GM18951 (cell line): ENCODE measurements around the gene CRYBA4.
"Not testable (repeated sequence)": the region's sequence is repeated elsewhere in the genome, so short reads cannot be mapped to it uniquely, and the experiment has no call there.

ENCODE experiments used
- POLR2A ChIP-seq: IDR thresholded peaks from 4 replicates; pipeline ENCODE4 v1.6.1; 2011; ENCODE audit warnings: mild to moderate bottlenecking; ENCODE audit not compliant: insufficient read length, insufficient read depth; ENCODE audit errors: extremely low read depth
- in situ Hi-C: fragments of 300-500 bp; cut with MboI; formaldehyde crosslinking; loops from one replicate; pipeline ENCODE4 v1.12.0; 2022; ENCODE audit warnings: low sequenced_read_pairs, mixed read lengths, inconsistent platforms; ENCODE audit not compliant: unreplicated experiment

Gene CRYBA4

DNA sequence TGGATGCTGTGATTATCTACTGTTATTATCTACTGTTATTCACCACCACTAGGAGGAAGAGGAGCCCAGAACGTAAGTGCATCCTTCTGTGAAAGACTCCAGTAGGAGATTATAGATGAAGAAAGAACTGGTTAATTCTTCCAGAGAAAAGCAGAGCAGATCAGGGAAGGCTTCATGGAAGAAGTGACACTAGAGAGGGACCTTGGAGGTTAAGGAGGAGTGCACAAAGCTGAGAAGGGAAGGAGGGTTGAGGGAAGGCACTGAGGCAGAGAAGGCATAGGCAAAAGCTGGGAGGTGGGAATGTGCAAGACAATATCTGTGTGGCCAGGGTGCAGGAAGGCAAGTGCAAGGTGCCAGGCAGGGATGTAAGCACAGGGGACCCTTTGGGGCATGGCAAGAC, 17.4 kb upstream of the CRYBA4 start:
- in situ Hi-C loops = no loop called here
- TF ChIP-seq POLR2A = no peak

- TF ChIP-seq POLR2A = no peak
Measured at GRCh38 chr22:26606611-26607010, 15.2 kb upstream of the CRYBA4 start.

GRCh38 chr22:26608129-26608528, 13.6 kb upstream of the CRYBA4 start:
- TF ChIP-seq POLR2A = no peak
- in situ Hi-C loops = no loop called here

More at GRCh38 chr22:26606611-26607010, 15.2 kb upstream of the CRYBA4 start:
- in situ Hi-C loops = no loop called here

DNA sequence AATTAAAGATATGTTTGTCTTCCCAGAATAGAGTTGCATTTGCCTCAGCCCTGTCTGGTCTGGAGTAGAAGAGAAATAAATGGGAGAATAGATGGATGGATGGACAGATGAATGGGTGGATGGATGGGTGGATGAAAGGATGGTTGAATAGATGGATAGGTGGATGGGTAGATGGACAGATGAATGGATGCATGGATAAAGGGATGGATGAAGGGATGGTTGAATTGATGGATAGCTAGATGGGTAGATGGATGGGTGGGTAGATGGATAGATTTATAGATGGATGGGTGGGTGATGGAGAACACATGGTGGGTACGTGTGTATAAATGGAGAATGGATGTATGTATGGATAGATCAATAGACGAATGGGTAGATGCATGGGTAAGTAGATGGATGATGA, 12.5 kb upstream of the CRYBA4 start:
- no peak for TF ChIP-seq POLR2A
- in situ Hi-C loops = no loop called here

DNA sequence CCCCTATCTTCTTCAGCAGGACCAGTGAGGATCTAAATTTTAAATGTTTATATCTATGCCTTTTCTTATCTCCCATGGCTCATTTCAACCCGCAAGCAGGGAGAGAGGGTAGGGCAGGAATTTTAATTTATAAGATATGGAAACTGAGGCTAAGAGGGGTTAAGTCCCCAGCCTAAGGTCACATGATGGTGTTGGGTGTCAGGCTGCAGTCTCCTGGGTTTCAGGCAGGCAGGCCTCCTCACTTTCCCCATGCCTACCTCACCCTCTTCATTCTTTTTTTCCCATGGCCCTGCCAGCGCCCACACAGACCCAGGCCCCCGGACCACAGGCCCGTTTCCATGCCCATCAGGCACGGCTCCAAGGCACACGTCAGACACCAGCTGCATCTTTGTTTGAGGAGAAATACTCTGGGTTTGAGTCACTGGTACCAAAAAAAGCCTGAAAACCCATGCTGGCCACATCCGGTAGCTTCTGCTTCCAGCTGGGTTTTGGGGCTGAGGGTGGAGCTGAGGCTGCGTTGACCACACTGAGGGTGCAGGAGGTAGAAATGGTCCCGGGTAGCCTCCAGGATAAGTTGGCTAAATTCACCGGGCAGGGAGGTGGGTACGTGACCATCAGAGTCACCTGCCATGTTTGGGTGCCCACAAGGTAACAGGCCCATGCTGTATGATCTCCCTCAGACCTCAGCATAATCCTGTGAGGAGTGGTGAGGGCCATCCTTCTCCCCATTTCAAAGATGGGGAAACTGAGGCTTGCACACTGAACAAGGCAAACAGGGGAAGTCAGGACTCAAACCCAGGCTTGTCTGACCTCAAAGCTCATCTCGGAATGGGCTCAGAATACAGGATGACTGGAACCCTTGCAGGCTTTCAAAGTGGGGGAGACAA, 11.4 kb upstream of the CRYBA4 start:
- in situ Hi-C loops = no loop called here
- TF ChIP-seq POLR2A = no peak

- no peak for TF ChIP-seq POLR2A
- in situ Hi-C loops = no loop called here
Measured at GRCh38 chr22:26610996-26611395, 10.8 kb upstream of the CRYBA4 start.

- in situ Hi-C loops = no loop called here
- no peak for TF ChIP-seq POLR2A
Measured at GRCh38 chr22:26612652-26613051, 9.1 kb upstream of the CRYBA4 start.

DNA sequence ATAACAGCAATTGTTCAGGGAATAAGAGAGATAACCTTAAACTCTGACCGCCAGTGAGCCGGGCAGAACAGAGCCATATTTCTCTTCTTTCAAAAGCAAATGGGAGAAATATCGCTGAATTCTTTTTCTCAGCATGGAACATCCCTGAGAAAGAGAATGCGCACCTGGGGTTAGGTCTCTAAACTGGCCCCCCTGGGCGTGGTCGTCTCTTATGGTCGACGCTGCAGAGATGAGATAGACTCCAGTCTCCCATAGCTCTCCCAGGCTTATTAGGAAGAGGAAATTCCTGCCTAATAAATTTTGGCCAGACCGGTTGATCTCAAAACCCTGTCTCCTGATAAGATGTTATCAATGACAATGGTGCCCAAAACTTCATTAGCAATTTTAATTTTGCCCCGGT, 8.0 kb upstream of the CRYBA4 start:
- in situ Hi-C loops = not testable (repeated sequence)

DNA sequence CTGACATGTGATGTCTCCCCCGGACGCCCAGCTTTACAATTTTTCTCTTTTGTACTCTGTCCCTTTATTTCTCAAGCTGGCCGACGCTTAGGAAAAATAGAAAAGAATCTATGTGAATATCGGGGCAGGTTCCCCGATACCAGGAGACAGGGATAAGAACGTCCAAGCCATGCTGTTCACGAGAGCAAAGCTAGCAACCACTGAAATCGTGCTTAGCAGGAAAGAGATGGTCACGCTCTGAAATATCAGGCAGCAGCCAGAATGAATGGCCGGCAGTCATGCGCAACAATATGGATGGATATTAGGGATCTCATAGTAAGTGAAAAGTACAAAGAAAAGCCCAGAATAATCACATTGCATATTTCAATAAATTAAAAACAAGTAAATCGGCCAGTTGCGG, 7.4 kb upstream of the CRYBA4 start:
- in situ Hi-C loops = no loop called here
- no peak for TF ChIP-seq POLR2A

DNA sequence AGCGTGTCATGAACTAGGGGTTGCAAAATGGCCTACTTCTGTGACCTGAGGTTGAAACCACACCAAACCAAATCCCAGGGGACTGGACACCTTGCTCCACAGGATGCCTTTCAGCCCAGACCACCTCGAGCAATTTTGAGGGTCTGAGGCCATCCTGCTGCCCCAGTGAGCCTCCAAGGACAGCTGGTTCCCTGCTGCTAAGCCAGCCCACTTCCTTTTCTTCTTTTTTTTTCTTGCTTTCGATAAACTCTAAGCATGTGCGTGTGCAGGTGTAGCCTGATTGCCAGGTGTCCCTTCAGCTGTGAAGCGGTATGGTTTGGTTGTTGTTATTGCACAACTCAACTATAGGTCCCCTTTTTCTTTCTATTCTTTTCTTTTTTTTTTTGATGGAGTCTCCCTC, 6.6 kb upstream of the CRYBA4 start:
- no peak for TF ChIP-seq POLR2A
- in situ Hi-C loops = no loop called here

DNA sequence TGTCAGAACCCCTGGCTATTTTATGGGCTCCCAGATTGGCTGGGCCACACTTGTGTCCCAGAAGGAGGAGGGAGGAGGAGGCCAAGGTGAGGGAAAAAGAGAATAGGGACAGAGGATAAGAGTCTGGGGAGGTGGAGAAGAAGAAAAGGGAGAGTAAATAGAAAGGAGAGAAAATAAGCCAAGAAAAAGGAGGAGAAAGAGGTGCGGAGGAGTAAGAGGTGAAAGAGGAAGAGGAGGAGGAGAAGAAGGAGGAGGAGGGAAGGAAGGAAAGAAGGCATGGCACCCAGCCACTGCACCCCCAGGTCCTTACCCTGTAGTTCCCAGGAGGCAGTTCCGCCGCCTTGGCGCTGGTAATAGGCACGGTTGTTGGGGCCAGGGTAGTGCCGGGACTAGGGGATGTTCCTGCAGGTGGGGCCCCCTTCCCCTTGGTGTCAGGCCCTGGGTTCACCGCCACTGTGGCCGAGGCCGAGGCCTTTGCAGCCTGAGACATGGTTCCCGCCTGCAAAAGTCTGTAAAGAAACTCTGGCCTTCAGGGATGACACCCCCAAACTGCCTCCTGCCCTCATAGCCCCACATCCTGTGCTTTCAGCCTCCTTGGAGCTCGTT, 5.8 kb upstream of the CRYBA4 start:
- in situ Hi-C loops = no loop called here
- no peak for TF ChIP-seq POLR2A

GRCh38 chr22:26616650-26617049, 5.1 kb upstream of the CRYBA4 start:
- in situ Hi-C loops = no loop called here
- TF ChIP-seq POLR2A = no peak

DNA sequence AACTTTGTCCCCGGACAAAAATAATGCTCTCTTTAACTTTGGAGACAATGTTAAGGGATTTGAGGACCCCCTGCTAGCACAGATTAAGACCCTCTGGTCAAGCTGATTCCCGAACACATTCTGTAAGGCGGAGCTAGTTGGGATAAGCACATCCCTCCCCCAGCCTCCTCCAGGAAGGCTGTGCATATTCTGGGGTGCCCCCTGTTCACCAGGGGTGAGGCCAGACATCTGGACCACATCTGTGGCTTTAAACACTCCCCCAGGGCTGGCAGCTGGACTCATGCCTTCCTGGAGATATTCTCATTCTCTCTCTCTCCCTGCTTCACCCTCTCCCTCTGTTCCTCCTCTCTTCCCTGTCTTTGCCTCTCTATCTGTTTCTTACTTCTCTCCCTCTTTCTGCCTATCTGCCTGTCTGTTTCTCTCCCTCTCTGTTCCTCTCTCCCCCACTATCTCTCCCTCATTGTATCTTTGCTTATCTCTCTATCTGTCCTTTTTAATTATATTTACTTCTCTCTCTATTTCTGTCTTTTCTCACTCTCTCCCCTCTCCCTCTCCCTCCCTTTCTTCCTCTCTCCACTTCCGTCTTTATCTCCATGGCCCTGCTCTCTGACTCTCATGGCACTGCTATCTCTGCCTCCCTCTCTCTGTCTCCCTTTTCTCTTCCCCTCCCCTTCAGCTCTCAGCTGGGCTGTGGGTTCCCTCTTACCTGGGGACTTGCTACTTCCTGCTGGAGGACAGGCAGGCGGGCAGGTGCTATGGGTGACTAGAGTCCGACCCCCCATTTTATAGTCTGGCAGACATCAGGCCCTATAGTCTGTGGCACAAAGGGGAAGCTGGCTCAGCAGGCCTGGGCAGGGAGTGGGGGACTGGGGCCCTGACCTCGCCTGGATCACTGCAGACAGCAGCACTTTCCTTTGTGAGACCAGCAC, 4.2 kb upstream of the CRYBA4 start, which contains the start of gene CRYBB1:
CRYBB1 (minus strand) TSS at position 757 of the 929 bp plus-strand sequence. CDS start 1,708 bp downstream, outside the sequence.
- TF ChIP-seq POLR2A = no peak
- in situ Hi-C loops = no loop called here
